Panc1 (cell line): Measurements from ENCODE around the gene FAM13A. TPM values are rescaled to one million over a fixed set of nuclear protein-coding genes. Genes with fewer than 3 reads are reported as not detected.

Source experiments
- ATAC-seq: fragments of 200-7000 bp; cut with Tn5 transposase; 2 replicates; pipeline ENCODE4 v1.9.1; 2020; ENCODE audit warnings: mild to moderate bottlenecking, moderate library complexity
- BruUV-seq: library from RNA; stranded (reverse); fragments of 400-500 nt; replicated peaks from 2 replicates; lab custom pipeline; 2021; lab: Mats Ljungman, UMichigan
- CTCF ChIA-PET: fragments of 300-600 bp; sonication (Branson Sonifier 250); formaldehyde crosslinking; loops from one replicate; lab custom pipeline; 2022; ENCODE audit warnings: antibody characterized with exemption; lab: Charles Lee
- POLR2A ChIA-PET: fragments of 300-600 bp; sonication (Branson Sonifier 250); formaldehyde crosslinking; loops from one replicate; lab custom pipeline; 2022; ENCODE audit warnings: antibody characterized with exemption; lab: Charles Lee
- DNase-seq: peaks from one replicate; pipeline ENCODE4 v3.0.0-alpha.2; 2010; ENCODE audit warnings: low read depth, low spot score
- H3K27ac ChIP-seq: 2 replicates; pipeline ENCODE4 v1.5.1; 2011; ENCODE audit warnings: mild to moderate bottlenecking, low read length, inconsistent platforms
- H3K27me3 ChIP-seq: fragments of 200-500 bp; sonication (Bioruptor generic); 2 replicates; pipeline ENCODE4 v1.6.0; 2014; ENCODE audit warnings: low read length, inconsistent platforms; ENCODE audit not compliant: control insufficient read depth, insufficient read depth
- H3K36me3 ChIP-seq: fragments of 200-500 bp; sonication (Bioruptor generic); 2 replicates; pipeline ENCODE4 v1.5.1; 2014; ENCODE audit warnings: inconsistent platforms, mild to moderate bottlenecking, low read length, moderate library complexity; ENCODE audit not compliant: control insufficient read depth, insufficient read depth
- H3K4me1 ChIP-seq: 2 replicates; pipeline ENCODE4 v1.5.1; 2011; ENCODE audit warnings: inconsistent platforms, mild to moderate bottlenecking, low read length, moderate library complexity; ENCODE audit not compliant: control insufficient read depth, insufficient read depth
- H3K4me3 ChIP-seq, 2 experiments: 2 replicates each; pipeline ENCODE4 v1.5.1; 2011 to 2012; ENCODE audit warnings: low read depth in 2 of 2, low read length in 2 of 2, mild to moderate bottlenecking in 2 of 2, inconsistent platforms in 1 of 2, moderate library complexity in 1 of 2
- H3K9me3 ChIP-seq: fragments of 200-500 bp; sonication (Bioruptor generic); 2 replicates; pipeline ENCODE4 v1.5.1; 2014; ENCODE audit warnings: low read depth, mild to moderate bottlenecking, inconsistent platforms, low read length, moderate library complexity; ENCODE audit not compliant: control insufficient read depth, insufficient read depth
- POLR2AphosphoS5 ChIP-seq: IDR thresholded peaks from 2 replicates; pipeline ENCODE4 v1.6.1; 2012; ENCODE audit warnings: mild to moderate bottlenecking, low read depth, low read length, moderate library complexity
- SIN3A ChIP-seq: IDR thresholded peaks from 2 replicates; pipeline ENCODE4 v1.6.1; 2012; ENCODE audit warnings: low read depth, mild to moderate bottlenecking, low read length, moderate library complexity, borderline replicate concordance; ENCODE audit not compliant: insufficient read depth
- TCF7L2 ChIP-seq: IDR thresholded peaks from 2 replicates; pipeline ENCODE4 v1.6.1; 2011; ENCODE audit warnings: mild to moderate bottlenecking, low read depth, low read length, inconsistent platforms
- in situ Hi-C: cut with HindIII; loops from 2 replicates; pipeline ENCODE4 v1.10.0; 2016; ENCODE audit warnings: low sequenced_read_pairs, low pct_unique_long_range_greater_than_20kb
- intact Hi-C: fragments of 100-400 bp; cut with micrococcal nuclease; formaldehyde crosslinking; loops from one replicate; pipeline ENCODE4 v1.10.0; 2022; ENCODE audit not compliant: unreplicated experiment
- total RNA-seq: library from RNA; stranded (reverse); gene quantifications from one replicate; pipeline ENCODE4 v1.2.1, GENCODE V29; 2021; ENCODE audit not compliant: unreplicated experiment
- TF ChIP-seq, protein P1 (sequence below): fragments of 450-650 bp; IDR thresholded peaks from 2 replicates; pipeline ENCODE4 v1.5.1; 2017; ENCODE audit warnings: mild to moderate bottlenecking
- TF ChIP-seq, protein P2 (sequence below), 2 experiments: IDR thresholded peaks; 2 replicates each; pipeline ENCODE4 v1.6.1; 2011 to 2012; ENCODE audit warnings: low read depth in 2 of 2, control low read depth in 1 of 2, low read length in 1 of 2, mild to moderate bottlenecking in 1 of 2, moderate library complexity in 1 of 2; ENCODE audit not compliant: insufficient read depth in 1 of 2

The FAM13A gene
- total RNA-seq, 1 experiment from 2014 or later, result 5.8 TPM

DNA sequence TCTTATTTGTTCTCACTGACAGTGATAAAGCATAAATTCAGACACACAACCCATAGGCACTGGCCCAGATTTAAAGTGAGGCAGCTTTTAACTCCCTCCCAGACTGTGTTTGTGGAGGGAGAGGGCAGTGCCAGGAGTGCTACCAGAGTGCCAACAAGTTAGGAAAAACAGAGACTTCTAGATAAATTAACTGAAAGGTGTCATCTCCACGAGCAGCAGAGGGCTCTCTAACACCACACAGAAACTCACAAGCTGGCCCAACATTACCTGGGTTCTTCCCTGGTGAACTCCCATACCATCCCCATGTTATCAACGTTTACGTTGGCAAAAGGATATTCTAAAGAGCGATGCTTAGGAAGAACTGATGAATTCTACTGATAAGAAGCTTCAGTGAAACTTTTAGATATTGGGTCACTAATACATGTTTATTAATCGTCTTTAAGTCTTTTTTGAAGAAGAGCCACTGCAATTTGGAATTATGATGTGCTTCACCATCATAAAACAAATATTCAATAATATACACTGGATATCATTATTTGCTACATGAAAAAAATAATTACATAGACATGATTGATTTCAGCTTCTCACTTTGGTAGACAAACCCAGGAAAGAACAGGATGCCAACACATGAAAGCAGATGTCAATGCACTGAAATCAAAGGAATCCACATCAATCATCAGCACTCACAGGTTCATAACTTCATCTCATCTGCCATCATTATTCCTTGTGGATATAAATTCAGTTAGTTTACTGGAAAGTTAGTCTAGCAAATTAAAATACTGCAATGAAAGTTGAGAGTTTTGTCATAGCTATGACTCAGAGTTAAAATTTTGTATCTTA lies 238.1 kb downstream of the FAM13A start:
- BruUV-seq, result no TSS peak
- Histone ChIP-seq H3K4me3 (no peak overlapping the region), H3K9me3 (no peaks in the 10 kb centered on the region), H3K4me1 (no peaks in the 10 kb centered on the region), H3K27ac (no peak overlapping the region), H3K27me3 (no peaks in the 10 kb centered on the region), H3K36me3 (no peaks in the 10 kb centered on the region)
- intact Hi-C loops, result loop anchor here (1.0 kb wide), 1 partner anchor 205 kb away; no protein-coding TSS in a partner anchor
- in situ Hi-C loops, result no loop called here
- ATAC-seq (peak; percentile 58), DNase-seq (peak; percentile 35)
- TF ChIP-seq, protein P1, sequence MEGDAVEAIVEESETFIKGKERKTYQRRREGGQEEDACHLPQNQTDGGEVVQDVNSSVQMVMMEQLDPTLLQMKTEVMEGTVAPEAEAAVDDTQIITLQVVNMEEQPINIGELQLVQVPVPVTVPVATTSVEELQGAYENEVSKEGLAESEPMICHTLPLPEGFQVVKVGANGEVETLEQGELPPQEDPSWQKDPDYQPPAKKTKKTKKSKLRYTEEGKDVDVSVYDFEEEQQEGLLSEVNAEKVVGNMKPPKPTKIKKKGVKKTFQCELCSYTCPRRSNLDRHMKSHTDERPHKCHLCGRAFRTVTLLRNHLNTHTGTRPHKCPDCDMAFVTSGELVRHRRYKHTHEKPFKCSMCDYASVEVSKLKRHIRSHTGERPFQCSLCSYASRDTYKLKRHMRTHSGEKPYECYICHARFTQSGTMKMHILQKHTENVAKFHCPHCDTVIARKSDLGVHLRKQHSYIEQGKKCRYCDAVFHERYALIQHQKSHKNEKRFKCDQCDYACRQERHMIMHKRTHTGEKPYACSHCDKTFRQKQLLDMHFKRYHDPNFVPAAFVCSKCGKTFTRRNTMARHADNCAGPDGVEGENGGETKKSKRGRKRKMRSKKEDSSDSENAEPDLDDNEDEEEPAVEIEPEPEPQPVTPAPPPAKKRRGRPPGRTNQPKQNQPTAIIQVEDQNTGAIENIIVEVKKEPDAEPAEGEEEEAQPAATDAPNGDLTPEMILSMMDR, result peak; percentile 79
- TF ChIP-seq POLR2AphosphoS5, result no peak
- CTCF ChIA-PET, result interaction anchor here (0.6 to 1.1 kb wide), 2 partner anchors 204 to 292 kb away, joined by 3 to 13 read pairs; no protein-coding TSS in a partner anchor
- POLR2A ChIA-PET, result no interaction called here

DNA sequence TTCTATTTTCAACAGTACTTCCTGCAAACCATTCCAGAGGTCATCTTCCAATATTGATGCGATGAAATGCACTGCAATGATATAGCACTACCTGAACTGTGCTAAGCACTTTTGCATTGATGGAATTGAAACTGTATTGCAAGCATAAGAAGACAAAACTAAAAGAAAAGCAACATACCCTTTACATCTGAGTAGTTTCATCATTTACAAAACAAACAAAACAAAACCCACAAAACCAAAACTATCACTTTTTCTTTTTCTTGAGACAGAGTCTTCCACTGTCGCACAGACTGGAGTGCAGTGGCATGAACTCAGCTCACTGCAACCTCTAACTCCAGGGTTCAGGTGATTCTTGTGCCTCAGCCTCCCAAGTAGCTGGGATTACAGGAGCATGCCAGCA lies 239.2 kb downstream of the FAM13A start:
- Histone ChIP-seq H3K9me3 (no peaks in the 10 kb centered on the region), H3K27ac (no peak overlapping the region), H3K4me1 (no peaks in the 10 kb centered on the region), H3K4me3 (no peak overlapping the region), H3K36me3 (no peaks in the 10 kb centered on the region), H3K27me3 (no peaks in the 10 kb centered on the region)
- TF ChIP-seq, protein P1, result no peak
- TF ChIP-seq, protein P2, sequence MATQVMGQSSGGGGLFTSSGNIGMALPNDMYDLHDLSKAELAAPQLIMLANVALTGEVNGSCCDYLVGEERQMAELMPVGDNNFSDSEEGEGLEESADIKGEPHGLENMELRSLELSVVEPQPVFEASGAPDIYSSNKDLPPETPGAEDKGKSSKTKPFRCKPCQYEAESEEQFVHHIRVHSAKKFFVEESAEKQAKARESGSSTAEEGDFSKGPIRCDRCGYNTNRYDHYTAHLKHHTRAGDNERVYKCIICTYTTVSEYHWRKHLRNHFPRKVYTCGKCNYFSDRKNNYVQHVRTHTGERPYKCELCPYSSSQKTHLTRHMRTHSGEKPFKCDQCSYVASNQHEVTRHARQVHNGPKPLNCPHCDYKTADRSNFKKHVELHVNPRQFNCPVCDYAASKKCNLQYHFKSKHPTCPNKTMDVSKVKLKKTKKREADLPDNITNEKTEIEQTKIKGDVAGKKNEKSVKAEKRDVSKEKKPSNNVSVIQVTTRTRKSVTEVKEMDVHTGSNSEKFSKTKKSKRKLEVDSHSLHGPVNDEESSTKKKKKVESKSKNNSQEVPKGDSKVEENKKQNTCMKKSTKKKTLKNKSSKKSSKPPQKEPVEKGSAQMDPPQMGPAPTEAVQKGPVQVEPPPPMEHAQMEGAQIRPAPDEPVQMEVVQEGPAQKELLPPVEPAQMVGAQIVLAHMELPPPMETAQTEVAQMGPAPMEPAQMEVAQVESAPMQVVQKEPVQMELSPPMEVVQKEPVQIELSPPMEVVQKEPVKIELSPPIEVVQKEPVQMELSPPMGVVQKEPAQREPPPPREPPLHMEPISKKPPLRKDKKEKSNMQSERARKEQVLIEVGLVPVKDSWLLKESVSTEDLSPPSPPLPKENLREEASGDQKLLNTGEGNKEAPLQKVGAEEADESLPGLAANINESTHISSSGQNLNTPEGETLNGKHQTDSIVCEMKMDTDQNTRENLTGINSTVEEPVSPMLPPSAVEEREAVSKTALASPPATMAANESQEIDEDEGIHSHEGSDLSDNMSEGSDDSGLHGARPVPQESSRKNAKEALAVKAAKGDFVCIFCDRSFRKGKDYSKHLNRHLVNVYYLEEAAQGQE (IDR thresholded peaks at IDR 0.05; ENCODE audit: insufficient read depth in 1 of 2, low read depth in 2 of 2, low read length in 1 of 2), result no peak
- no peak for TF ChIP-seq POLR2AphosphoS5
- TF ChIP-seq SIN3A, result no peak
- TF ChIP-seq TCF7L2, result no peak
- in situ Hi-C loops, result no loop called here
- POLR2A ChIA-PET, result no interaction called here
- ATAC-seq (no peak), DNase-seq (no peak)
- intact Hi-C loops, result loop anchor here (1.0 kb wide), 1 partner anchor 207 kb away; no protein-coding TSS in a partner anchor
- no TSS peak for BruUV-seq
- CTCF ChIA-PET, result no interaction called here
